NCI-H2196 (cell line): ENCODE measurements around the gene GJC3.
A peak's percentile ranks its signal among the peaks of the same experiment; 100 is the strongest.
"Not testable (repeated sequence)": the region's sequence is repeated elsewhere in the genome, so short reads cannot be mapped to it uniquely, and the experiment has no call there.

Source experiments
- DNase-seq: peaks from one replicate; lab custom pipeline; 2025; ENCODE audit not compliant: unreplicated experiment; lab: John Stamatoyannopoulos, UW

GJC3 gene

GRCh38 chr7:99928994-99929729, at the start of gene GJC3:
Gene GJC3, minus strand, starts transcription at chr7:99929620. Its CDS starts 0 bp downstream, at chr7:99929620.
- peak; percentile 60 for DNase-seq

- no peak for DNase-seq
Observed at GRCh38 chr7:99976626-99977025, 47.2 kb upstream of the GJC3 start.

- DNase-seq = no peak
Observed at GRCh38 chr7:99975782-99976521, 46.5 kb upstream of the GJC3 start, which contains the start of gene AZGP1. Gene AZGP1, minus strand, starts transcription at chr7:99976031. Its CDS starts 11 bp downstream, at chr7:99976020.

- no peak for DNase-seq
Observed at GRCh38 chr7:99974681-99975080, 45.3 kb upstream of the GJC3 start.

GRCh38 chr7:99973817-99974216, 44.4 kb upstream of the GJC3 start:
- not testable (repeated sequence) for DNase-seq

GRCh38 chr7:99971242-99971641, 41.8 kb upstream of the GJC3 start:
- no peak for DNase-seq

GRCh38 chr7:99969813-99970212, 40.4 kb upstream of the GJC3 start:
- DNase-seq = peak; percentile 59

GRCh38 chr7:99969298-99969697, 39.9 kb upstream of the GJC3 start:
- DNase-seq = no peak

- no peak for DNase-seq
Observed at GRCh38 chr7:99958564-99959227, 29.3 kb upstream of the GJC3 start.

GRCh38 chr7:99955247-99955646, 25.8 kb upstream of the GJC3 start:
- DNase-seq = no peak

GRCh38 chr7:99954643-99955042, 25.2 kb upstream of the GJC3 start:
- not testable (repeated sequence) for DNase-seq

GRCh38 chr7:99953649-99954048, 24.2 kb upstream of the GJC3 start:
- no peak for DNase-seq

GRCh38 chr7:99952649-99953048, 23.2 kb upstream of the GJC3 start:
- not testable (repeated sequence) for DNase-seq

GRCh38 chr7:99950819-99951218, 21.4 kb upstream of the GJC3 start:
- DNase-seq = not testable (repeated sequence)

GRCh38 chr7:99949645-99950228, 20.3 kb upstream of the GJC3 start:
- no peak for DNase-seq

GRCh38 chr7:99947608-99948007, 18.2 kb upstream of the GJC3 start:
- DNase-seq = no peak

- no peak for DNase-seq
Observed at GRCh38 chr7:99944497-99945070, 15.2 kb upstream of the GJC3 start.

GRCh38 chr7:99943641-99944496, 14.4 kb upstream of the GJC3 start:
- DNase-seq = no peak

- no peak for DNase-seq
Observed at GRCh38 chr7:99938296-99938695, 8.9 kb upstream of the GJC3 start.

GRCh38 chr7:99935009-99935408, 5.6 kb upstream of the GJC3 start:
- not testable (repeated sequence) for DNase-seq
